HG03571 (cell line): Measurements from ENCODE around the gene PLPP4.
A peak's percentile ranks its signal among the peaks of the same experiment; 100 is the strongest.

Experiments
- ATAC-seq: cut with Tn5 transposase; IDR thresholded peaks from one replicate; pipeline ENCODE4 v1.9.1; 2021; ENCODE audit not compliant: unreplicated experiment

PLPP4 gene

GRCh38 chr10:120607016-120607709 lies 150.1 kb downstream of the PLPP4 start:
- no peak for ATAC-seq

GRCh38 chr10:120607710-120608703 lies 151.0 kb downstream of the PLPP4 start:
- ATAC-seq, result peak; percentile 41

- no peak for ATAC-seq
Observed at GRCh38 chr10:120609006-120609405, 152.0 kb downstream of the PLPP4 start.

GRCh38 chr10:120610791-120611190 lies 153.8 kb downstream of the PLPP4 start:
- ATAC-seq, result no peak

- no peak for ATAC-seq
Observed at GRCh38 chr10:120612756-120613155, 155.7 kb downstream of the PLPP4 start.

DNA sequence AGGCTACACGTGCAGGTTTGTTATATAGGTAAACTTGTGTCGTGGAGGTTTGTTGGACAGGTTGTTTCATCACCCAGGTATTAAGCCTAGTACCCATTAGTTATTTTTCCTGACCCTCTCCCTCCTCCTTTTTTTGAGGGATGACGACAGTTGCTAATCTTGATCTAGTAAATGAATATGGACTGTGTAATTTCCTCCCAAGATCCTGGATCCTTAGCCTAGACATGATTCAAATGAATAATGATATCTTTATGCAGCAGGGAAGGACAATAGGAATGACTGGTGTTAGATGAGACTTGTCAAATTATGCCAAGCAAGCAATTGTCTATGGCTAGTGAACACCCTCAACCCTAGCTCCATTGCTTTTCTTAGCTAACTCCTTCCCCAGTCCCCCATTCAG lies 156.2 kb downstream of the PLPP4 start:
- ATAC-seq, result no peak

DNA sequence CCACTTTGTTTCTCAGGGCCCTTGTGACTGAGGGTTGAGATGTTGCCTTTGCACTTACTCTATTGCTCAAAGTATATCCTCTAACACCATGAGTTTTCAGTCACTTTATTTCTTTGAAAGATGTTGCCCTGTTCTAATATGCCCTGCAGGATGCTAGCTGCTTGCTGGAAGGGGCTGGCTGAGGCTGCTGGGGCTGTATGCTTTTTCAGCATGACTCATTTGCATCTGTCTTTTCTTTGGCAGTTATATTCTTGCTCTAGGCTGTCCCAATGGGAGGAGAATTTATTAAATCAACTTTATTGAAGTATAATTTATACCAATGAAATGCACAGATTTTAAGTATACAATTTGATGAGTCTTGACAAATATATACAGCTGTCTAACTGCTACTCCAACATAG lies 157.7 kb downstream of the PLPP4 start:
- ATAC-seq, result no peak

DNA sequence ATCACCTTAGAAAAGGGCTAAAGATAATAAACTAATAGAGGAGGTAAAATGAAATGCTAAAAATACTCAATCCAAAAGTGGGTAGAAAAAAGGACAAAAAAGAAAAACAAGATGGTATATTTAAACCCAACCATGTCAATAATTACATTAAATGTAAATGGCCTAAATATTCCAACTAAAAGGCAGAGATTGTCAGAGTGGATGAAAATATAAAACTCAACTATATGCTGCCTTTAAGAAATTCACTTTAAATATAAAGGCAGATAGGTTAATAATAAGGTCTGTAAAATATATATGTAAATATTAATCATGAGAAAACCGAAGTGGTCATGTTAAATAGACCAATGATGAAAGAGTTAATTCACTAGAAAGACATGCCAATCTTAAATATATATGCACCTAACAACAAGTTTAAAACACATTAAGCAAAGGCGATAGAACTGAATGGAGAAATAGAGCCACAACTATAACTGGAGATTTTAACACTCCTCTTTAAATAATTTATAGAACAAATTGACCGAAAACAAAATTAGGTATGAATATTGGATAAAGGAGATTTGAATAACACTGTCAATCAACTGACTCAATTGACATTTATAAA lies 159.4 kb downstream of the PLPP4 start:
- no peak for ATAC-seq

- ATAC-seq, result no peak
Observed at GRCh38 chr10:120628197-120628596, 171.2 kb downstream of the PLPP4 start.

- no peak for ATAC-seq
Observed at GRCh38 chr10:120630266-120630665, 173.2 kb downstream of the PLPP4 start.

GRCh38 chr10:120632047-120632446 lies 175.0 kb downstream of the PLPP4 start:
- no peak for ATAC-seq

GRCh38 chr10:120632942-120633341 lies 175.9 kb downstream of the PLPP4 start:
- no peak for ATAC-seq

GRCh38 chr10:120634659-120635058 lies 177.6 kb downstream of the PLPP4 start:
- ATAC-seq, result no peak
